Effector CD8-positive, alpha-beta T cell (primary cell): Measurements from ENCODE around the gene NLK.
"Not testable (repeated sequence)": the region's sequence is repeated elsewhere in the genome, so short reads cannot be mapped to it uniquely, and the experiment has no call there.

Experiments
- DNase-seq: peaks from one replicate; lab custom pipeline; 2025; lab: John Stamatoyannopoulos, UW

Gene NLK

GRCh38 chr17:28072936-28073533, 30.6 kb downstream of the NLK start:
- no peak for DNase-seq

GRCh38 chr17:28074010-28074409, 31.5 kb downstream of the NLK start:
- DNase-seq: no peak

- no peak for DNase-seq
Measured at GRCh38 chr17:28076144-28076543, 33.7 kb downstream of the NLK start.

DNA sequence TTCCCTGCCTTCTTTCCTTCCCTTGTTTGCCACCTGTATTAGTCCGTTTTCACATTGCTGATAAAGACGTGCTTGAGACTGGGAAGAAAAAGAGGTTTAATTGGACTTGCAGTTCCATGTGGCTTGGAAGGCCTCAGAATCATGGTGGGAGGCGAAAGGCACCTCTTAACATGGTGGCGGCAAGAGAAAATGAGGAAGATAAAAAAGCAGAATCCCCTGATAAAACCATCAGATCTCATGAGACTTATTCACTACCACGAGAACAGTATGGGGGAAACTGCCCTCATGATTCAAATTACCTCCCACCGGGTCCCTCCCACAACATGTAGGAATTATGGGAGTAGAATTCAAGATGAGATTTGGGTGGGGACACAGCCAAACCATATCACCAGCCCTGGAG, 34.7 kb downstream of the NLK start:
- not testable (repeated sequence) for DNase-seq

GRCh38 chr17:28078341-28079229, 36.1 kb downstream of the NLK start:
- DNase-seq: no peak

DNA sequence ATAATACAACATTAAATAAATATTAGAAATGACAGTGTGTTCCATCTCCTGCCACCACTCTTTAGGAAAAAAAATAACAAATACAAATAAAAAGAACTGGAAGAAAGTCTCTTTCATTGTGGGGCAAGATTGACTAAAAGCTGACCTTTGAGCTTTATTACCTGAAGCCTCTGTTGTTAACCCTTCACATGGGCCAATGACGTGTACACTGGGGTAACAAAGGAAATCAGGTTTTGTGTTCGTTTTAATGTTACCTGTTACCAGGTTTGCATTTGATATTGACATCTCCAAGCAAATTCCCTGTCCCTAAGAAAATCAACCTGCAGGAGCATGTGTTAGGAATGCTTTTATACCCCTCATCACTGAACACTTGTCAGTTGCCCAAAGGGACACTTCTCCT, 39.0 kb downstream of the NLK start:
- no peak for DNase-seq

- no peak for DNase-seq
Measured at GRCh38 chr17:28085766-28086165, 43.3 kb downstream of the NLK start.

DNA sequence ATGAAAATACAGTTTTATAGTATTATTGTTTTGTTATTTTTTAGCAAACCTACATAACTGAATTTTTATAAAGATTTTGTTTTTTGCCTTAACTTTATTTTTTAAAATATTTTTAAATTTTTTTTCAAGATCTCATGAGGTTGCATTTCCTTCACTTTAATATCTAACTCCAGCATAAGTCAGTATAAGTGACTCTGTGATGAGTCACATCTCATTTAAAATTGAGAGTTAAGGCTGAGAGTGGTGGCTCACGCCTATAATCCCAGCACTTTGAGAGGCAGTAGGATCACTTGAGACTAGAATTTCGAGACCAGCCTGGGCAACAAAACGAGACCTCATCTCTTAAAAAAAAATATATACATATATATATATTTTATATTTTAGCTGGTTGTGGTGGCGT, 44.0 kb downstream of the NLK start:
- no peak for DNase-seq

GRCh38 chr17:28087743-28088142, 45.3 kb downstream of the NLK start:
- DNase-seq: no peak

DNA sequence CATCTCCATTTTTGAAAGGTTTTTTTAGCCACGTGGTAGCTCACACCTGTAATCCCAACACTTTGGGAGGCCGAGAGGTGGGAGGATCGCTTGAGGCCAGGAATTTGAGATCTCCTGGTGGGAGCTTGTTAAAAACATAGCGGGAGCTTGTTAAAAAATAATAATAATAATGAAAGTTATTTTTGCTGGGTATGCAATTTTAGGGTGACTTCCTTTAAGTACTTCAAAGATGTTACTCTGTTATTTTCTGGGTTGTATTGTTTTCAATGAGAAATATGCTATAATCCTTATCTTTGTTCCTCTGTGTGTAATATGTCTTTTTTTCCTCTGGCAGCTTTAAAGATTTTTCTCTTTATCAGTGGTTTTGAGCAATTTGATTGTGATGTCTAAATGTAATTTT, 48.1 kb downstream of the NLK start:
- no peak for DNase-seq

DNA sequence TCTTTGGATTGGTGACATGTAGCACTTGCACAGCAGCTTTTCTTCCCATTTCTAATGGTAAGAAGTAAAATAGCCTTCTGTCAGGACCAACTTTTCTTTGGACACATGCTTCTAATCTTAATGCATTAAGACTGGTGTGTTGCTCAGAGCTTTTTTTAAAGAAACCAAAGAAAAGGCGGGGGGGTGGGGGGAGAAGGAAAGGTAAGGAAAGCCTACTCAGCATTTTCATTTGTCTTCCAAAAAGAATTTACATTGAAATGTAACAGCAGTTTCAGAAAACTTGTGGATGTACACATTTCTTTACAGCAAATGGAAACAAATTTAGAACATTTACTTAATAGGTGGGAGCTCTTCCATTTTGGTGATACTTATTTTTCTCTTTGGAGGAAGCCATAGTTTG, 49.6 kb downstream of the NLK start:
- DNase-seq: no peak

GRCh38 chr17:28093999-28094716, 51.7 kb downstream of the NLK start:
- no peak for DNase-seq

- no peak for DNase-seq
Measured at GRCh38 chr17:28096756-28097155, 54.3 kb downstream of the NLK start.

GRCh38 chr17:28097254-28097653, 54.8 kb downstream of the NLK start:
- no peak for DNase-seq

DNA sequence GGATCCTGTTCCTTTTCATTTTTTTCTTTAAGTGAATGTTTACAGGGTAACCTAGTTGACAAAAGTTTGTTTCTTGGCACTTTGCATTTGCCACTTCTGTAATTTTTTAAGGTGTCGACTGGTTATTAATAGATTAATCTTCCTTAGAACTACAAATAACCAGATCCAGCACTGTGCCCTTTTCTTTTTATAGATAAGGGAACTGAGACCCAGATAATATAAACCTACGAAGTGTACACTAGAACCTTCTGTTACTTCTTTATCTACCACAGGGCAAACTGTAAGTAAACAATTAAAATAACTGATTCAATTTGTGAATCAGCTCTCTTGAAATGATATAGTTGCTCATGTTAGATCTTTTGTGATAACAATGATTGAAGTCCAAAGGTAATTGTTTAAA, 55.4 kb downstream of the NLK start:
- DNase-seq: no peak

GRCh38 chr17:28098591-28098990, 56.1 kb downstream of the NLK start:
- DNase-seq: not testable (repeated sequence)

DNA sequence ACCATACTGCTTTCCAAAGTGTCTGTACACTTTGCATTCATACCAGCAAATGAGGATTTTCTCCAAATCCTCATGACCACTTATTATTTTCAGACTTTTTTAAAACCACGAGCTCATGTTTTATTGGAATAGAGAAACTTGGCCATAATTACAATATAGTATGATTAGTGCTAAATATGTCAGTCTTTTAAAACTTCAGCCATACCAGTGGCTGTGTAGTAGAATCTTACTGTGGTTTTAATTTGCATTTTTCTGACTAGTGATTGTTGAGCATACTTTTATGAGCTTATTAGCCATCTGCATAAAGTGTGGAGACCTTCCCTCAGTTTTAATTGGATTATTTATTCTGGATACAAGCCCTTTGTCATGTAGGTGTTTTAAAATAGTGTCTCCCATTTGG, 57.8 kb downstream of the NLK start:
- DNase-seq: no peak

DNA sequence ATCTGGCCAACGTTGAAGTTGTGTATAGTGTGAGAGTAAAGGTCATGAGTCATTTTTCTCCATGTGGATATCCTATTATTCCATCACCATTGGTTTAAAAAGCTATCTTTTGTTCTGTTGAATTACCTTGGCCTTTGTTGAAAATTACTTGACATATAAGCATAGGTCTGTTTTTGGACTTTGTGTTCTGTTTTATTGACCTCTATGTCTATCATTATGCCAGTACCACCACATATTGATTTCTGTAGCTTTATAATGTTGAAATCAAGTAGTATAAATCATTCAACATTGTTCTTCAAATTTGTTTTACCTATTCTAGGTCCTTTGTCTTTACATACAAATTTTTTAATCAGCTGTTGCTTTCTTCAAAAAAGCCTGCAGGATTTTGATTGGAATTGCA, 58.5 kb downstream of the NLK start:
- DNase-seq: no peak

- DNase-seq: no peak
Measured at GRCh38 chr17:28101919-28102318, 59.4 kb downstream of the NLK start.

GRCh38 chr17:28105501-28105900, 63.0 kb downstream of the NLK start:
- DNase-seq: no peak

GRCh38 chr17:28110184-28110583, 67.7 kb downstream of the NLK start:
- no peak for DNase-seq

DNA sequence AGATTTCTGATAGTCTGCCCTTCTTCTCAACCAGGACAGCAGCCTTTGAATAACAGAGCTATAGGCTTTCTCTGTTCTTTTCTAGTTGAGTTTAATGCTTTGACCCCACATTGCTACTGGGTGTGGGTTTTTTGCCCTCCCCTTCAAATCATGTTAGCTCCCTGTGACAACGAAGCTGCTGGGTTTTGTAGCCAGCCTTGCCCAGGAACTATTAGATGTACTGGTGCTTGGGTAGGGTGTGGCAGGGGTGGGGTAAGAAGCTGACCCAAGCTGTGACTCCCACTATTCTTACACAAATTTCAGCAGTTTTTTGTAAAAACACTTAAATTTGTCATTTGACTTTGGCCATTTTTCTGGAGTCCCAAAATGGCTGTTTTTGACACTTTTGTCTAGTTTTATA, 69.7 kb downstream of the NLK start:
- DNase-seq: no peak

DNA sequence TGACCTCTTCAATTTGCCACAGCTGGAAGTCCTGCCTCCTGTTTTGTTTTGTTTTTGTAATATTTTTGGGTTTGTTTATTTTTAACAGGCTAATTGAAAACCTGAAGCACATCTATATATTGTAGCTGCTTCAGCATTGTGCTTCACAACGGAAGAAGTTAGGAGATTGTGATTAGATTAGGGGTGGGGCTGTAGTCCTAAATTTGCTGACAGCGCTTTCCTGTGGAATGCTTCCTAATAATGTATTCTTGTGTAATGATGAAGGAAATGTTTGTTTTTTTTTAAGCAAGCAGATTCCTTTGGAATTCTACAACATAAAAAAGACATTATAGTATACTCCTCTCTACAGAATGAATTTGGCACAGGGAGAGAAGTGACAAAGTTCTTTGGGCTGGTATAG, 70.1 kb downstream of the NLK start:
- DNase-seq: no peak
